Measurements from ENCODE around the gene CBX3.
"Not testable (repeated sequence)": the region's sequence is repeated elsewhere in the genome, so short reads cannot be mapped to it uniquely, and the experiment has no call there.

CBX3 gene

GRCh38 chr7:26201247-26202018 lies at the start of gene CBX3:
CBX3 (plus strand) TSS chr7:26201745; CDS start chr7:26202999, 1,254 bp downstream.
- no peak for TF ChIP-seq CTCF (IDR thresholded peaks at IDR 0.05; ENCODE audit: borderline replicate concordance, control extremely low read depth, extremely low read depth, insufficient read depth, missing control alignments)
- DNase-seq (ENCODE audit: low spot score), result peak; percentile 88
- in situ Hi-C loops (cut with MboI; ENCODE audit: low sequenced_read_pairs, unreplicated experiment), result loop anchor here (10.0 kb wide), 1 partner anchor 163 kb away; no protein-coding TSS in a partner anchor

- TF ChIP-seq CTCF (IDR thresholded peaks at IDR 0.05; ENCODE audit: borderline replicate concordance, control extremely low read depth, extremely low read depth, insufficient read depth, missing control alignments), result peak; percentile 23
- peak; percentile 95 for DNase-seq (ENCODE audit: low spot score)
- in situ Hi-C loops (cut with MboI; ENCODE audit: low sequenced_read_pairs, unreplicated experiment), result no loop called here
Measured at GRCh38 chr7:26151953-26152781, 49.4 kb upstream of the CBX3 start, which contains the start of gene NFE2L3. NFE2L3 (plus strand) TSS chr7:26152198; CDS start chr7:26152499, 301 bp downstream.

- peak; percentile 32 for DNase-seq (ENCODE audit: low spot score)
- in situ Hi-C loops (cut with MboI; ENCODE audit: low sequenced_read_pairs, unreplicated experiment), result not testable (repeated sequence)
Measured at GRCh38 chr7:26152782-26153240, 48.7 kb upstream of the CBX3 start.

GRCh38 chr7:26153241-26153822 lies 48.2 kb upstream of the CBX3 start:
- in situ Hi-C loops (cut with MboI; ENCODE audit: low sequenced_read_pairs, unreplicated experiment), result no loop called here
- DNase-seq (ENCODE audit: low spot score), result peak; percentile 30
- no peak for TF ChIP-seq CTCF (IDR thresholded peaks at IDR 0.05; ENCODE audit: borderline replicate concordance, control extremely low read depth, extremely low read depth, insufficient read depth, missing control alignments)

- TF ChIP-seq CTCF (IDR thresholded peaks at IDR 0.05; ENCODE audit: borderline replicate concordance, control extremely low read depth, extremely low read depth, insufficient read depth, missing control alignments), result no peak
- in situ Hi-C loops (cut with MboI; ENCODE audit: low sequenced_read_pairs, unreplicated experiment), result no loop called here
- no peak for DNase-seq (ENCODE audit: low spot score)
Measured at GRCh38 chr7:26153823-26154783, 47.4 kb upstream of the CBX3 start.

GRCh38 chr7:26155531-26156375 lies 45.8 kb upstream of the CBX3 start:
- in situ Hi-C loops (cut with MboI; ENCODE audit: low sequenced_read_pairs, unreplicated experiment), result no loop called here
- DNase-seq (ENCODE audit: low spot score), result no peak
- TF ChIP-seq CTCF (IDR thresholded peaks at IDR 0.05; ENCODE audit: borderline replicate concordance, control extremely low read depth, extremely low read depth, insufficient read depth, missing control alignments), result no peak

Measured in GM13976 (cell line).